Body of pancreas (tissue), 4 donors: Measurements from ENCODE around the gene ZNF575. TPM values are rescaled to one million over a fixed set of nuclear protein-coding genes. Genes with fewer than 3 reads are reported as not detected.

Source experiments
- ATAC-seq: fragments of 150-250 bp; one replicate; pipeline ENCODE4 v1.9.1; 2016
- DNase-seq, 4 donors: peaks; one replicate each; pipeline ENCODE4 v3.0.0-alpha.2; 2019
- H3K27ac ChIP-seq, 4 donors: fragments of 200-600 bp; sonication (generic); 1 replicate in 3 of 4; 2 replicates in 1 of 4; pipeline versions ENCODE4 v1.5.1 to v1.6.1; 2016 to 2019; ENCODE audit warnings: mild to moderate bottlenecking in 1 of 4, mixed read lengths in 1 of 4, moderate library complexity in 1 of 4
- H3K27me3 ChIP-seq, 2 donors: fragments of 200-600 bp; sonication (generic); one replicate each; pipeline ENCODE4 v1.6.0; 2016; ENCODE audit warnings: mild to moderate bottlenecking in 1 of 2
- H3K36me3 ChIP-seq, 2 donors: fragments of 200-600 bp; sonication (generic); replicated peaks in 1 of 2; 2 replicates each; pipeline ENCODE4 v1.5.1; 2016; ENCODE audit warnings: low read depth in 2 of 2; ENCODE audit not compliant: insufficient read depth in 1 of 2
- H3K4me1 ChIP-seq: fragments of 200-600 bp; sonication (generic); one replicate; pipeline ENCODE4 v1.6.0; 2016
- H3K4me3 ChIP-seq, 2 donors: fragments of 200-600 bp; sonication (generic); 1 replicate in 1 of 2; 2 replicates in 1 of 2; pipeline ENCODE4 v1.5.1; 2016 to 2019
- H3K9me3 ChIP-seq, 3 donors: fragments of 200-600 bp; sonication (generic); 1 replicate in 2 of 3; 2 replicates in 1 of 3; pipeline ENCODE4 v1.5.1; 2016
- POLR2A ChIP-seq, 3 donors: fragments of 450-650 bp; IDR thresholded peaks; one replicate each; pipeline ENCODE4 v1.6.1; 2016; ENCODE audit warnings: antibody characterized with exemption in 3 of 3, mild to moderate bottlenecking in 2 of 3
- WGBS, 2 donors: methylation state at CpG; one replicate each; pipeline ENCODE4 v1.1.5; 2017; 5-methylcytosine and 5-hydroxymethylcytosine counted together
- intact Hi-C: fragments of 100-400 bp; cut with DNase I; formaldehyde crosslinking; loops from one replicate; pipeline ENCODE4 v1.15.1; 2023
- total RNA-seq, 2 donors: library from RNA; depleted of rRNA; stranded (reverse); fragments of >200 nt; gene quantifications; one replicate each; pipeline ENCODE4 v1.1.0, GENCODE V29; 2016
- TF ChIP-seq, protein P1 (sequence below), 7 experiments: fragments of 450-650 bp in 4 of 7; fragments of 200-600 bp in 3 of 7; sonication (generic) in 3 of 7; IDR thresholded peaks; one replicate each; pipeline ENCODE4 v1.5.1; 2016 to 2019; ENCODE audit warnings: antibody characterized with exemption in 7 of 7

Gene ZNF575
- total RNA-seq, 2 donors from 2014 or later, result 0.52 TPM; not detected in 1

DNA sequence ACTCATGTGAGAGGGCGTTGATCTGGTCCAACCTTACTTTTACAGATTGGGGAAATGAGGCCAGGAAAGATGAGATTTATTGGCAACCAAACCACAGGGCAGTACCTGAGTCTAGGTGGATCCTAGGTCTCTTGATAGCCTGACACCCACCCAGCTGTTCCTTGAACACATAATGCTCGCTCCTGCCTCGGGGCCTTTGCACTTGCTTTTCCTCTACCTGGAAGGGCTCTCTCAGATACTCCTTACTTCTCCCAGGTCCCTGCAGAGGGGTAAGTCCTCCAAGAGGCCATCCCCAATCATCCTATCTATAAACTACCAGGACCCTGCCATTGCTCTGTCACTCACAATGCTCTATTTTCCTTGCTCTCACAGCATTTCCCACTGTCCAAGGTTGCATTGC is 7.4 kb downstream of the ZNF575 start:
- Histone ChIP-seq H3K4me1 (peaks cover 3% of the 10 kb centered on the region), H3K27ac (no peak overlapping the region), H3K27me3 (no peaks in the 10 kb centered on the region), H3K4me3 (no peak overlapping the region), H3K36me3 (peaks cover 0 to 20% of the 10 kb centered on the region in 2 donors), H3K9me3 (peaks cover 0 to 8% (median 0%) of the 10 kb centered on the region in 3 donors)
- ATAC-seq (no peak), DNase-seq (no peak)
- WGBS, 2 donors, result 98 to 100% methylated on average over 3 of the region's 3 CpGs
- no peak for TF ChIP-seq POLR2A (IDR thresholded peaks at IDR 0.05)
- TF ChIP-seq, protein P1, sequence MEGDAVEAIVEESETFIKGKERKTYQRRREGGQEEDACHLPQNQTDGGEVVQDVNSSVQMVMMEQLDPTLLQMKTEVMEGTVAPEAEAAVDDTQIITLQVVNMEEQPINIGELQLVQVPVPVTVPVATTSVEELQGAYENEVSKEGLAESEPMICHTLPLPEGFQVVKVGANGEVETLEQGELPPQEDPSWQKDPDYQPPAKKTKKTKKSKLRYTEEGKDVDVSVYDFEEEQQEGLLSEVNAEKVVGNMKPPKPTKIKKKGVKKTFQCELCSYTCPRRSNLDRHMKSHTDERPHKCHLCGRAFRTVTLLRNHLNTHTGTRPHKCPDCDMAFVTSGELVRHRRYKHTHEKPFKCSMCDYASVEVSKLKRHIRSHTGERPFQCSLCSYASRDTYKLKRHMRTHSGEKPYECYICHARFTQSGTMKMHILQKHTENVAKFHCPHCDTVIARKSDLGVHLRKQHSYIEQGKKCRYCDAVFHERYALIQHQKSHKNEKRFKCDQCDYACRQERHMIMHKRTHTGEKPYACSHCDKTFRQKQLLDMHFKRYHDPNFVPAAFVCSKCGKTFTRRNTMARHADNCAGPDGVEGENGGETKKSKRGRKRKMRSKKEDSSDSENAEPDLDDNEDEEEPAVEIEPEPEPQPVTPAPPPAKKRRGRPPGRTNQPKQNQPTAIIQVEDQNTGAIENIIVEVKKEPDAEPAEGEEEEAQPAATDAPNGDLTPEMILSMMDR (IDR thresholded peaks at IDR 0.05), result no peak
- intact Hi-C loops, result loop anchor here (5.0 kb wide), 1 partner anchor 107 kb away; no protein-coding TSS in a partner anchor

GRCh38 chr19:43541920-43542650 is 9.1 kb downstream of the ZNF575 start:
- no peak for ATAC-seq
- Histone ChIP-seq H3K4me3 (no peak overlapping the region), H3K36me3 (peaks cover 0 to 20% of the 10 kb centered on the region in 2 donors), H3K4me1 (no peaks in the 10 kb centered on the region), H3K9me3 (peaks cover 0 to 8% (median 0%) of the 10 kb centered on the region in 3 donors), H3K27ac (no peak overlapping the region), H3K27me3 (no peaks in the 10 kb centered on the region)
- 93 to 97% methylated on average over 5 of the region's 5 CpGs for whole genome bisulfite sequencing, 2 donors
- no peak for TF ChIP-seq POLR2A (IDR thresholded peaks at IDR 0.05)
- TF ChIP-seq, protein P1 (IDR thresholded peaks at IDR 0.05), result no peak
- DNase-seq, result no peak
- intact Hi-C loops, result loop anchor here (5.0 kb wide), 1 partner anchor 105 kb away; no protein-coding TSS in a partner anchor

GRCh38 chr19:43544077-43544476 is 11.1 kb downstream of the ZNF575 start:
- Histone ChIP-seq H3K36me3 (peaks cover 0 to 18% of the 10 kb centered on the region in 2 donors), H3K4me3 (no peak overlapping the region)

GRCh38 chr19:43545276-43545675 is 12.3 kb downstream of the ZNF575 start:
- Histone ChIP-seq H3K27me3 (no peaks in the 10 kb centered on the region), H3K4me1 (no peaks in the 10 kb centered on the region), H3K4me3 (no peak overlapping the region), H3K27ac (no peak overlapping the region), H3K36me3 (peaks cover 0 to 18% of the 10 kb centered on the region in 2 donors), H3K9me3 (no peaks in the 10 kb centered on the region)
- TF ChIP-seq, protein P1 (IDR thresholded peaks at IDR 0.05), result no peak
- TF ChIP-seq POLR2A (IDR thresholded peaks at IDR 0.05), result no peak
- DNase-seq (no peak), ATAC-seq (no peak)
- intact Hi-C loops, result no loop called here
- 89 to 92% methylated on average over 4 to 5 of the region's 5 CpGs for WGBS, 2 donors

More at GRCh38 chr19:43544077-43544476, 11.1 kb downstream of the ZNF575 start:
- Histone ChIP-seq H3K9me3 (peaks cover 0 to 2% (median 0%) of the 10 kb centered on the region in 3 donors), H3K27ac (no peak overlapping the region), H3K27me3 (no peaks in the 10 kb centered on the region), H3K4me1 (no peaks in the 10 kb centered on the region)
- intact Hi-C loops, result loop anchor here (5.0 kb wide), 1 partner anchor 103 kb away; no protein-coding TSS in a partner anchor
- TF ChIP-seq, protein P1 (IDR thresholded peaks at IDR 0.05), result no peak
- TF ChIP-seq POLR2A (IDR thresholded peaks at IDR 0.05), result no peak
- ATAC-seq, result no peak
- WGBS, 2 donors, result 97 to 100% methylated on average over 9 of the region's 9 CpGs
- no peak for DNase-seq
